ENCODE measurements around the gene LRP4. TPM values are rescaled to one million over a fixed set of nuclear protein-coding genes. Genes with fewer than 3 reads are reported as not detected.

Gene LRP4
- polyA plus RNA-seq, 3 donors, result 1.2 to 2.6 (median 2.0) TPM

GRCh38 chr11:46860218-46860617 lies 58.1 kb downstream of the LRP4 start:
- WGBS, 3 donors, result 77 to 82% (median 77%) methylated on average over 4 of the region's 4 CpGs
- H3K27ac ChIP-seq (ENCODE audit: low read depth, low read length), result no peak overlapping the region

GRCh38 chr11:46858920-46859546 lies 59.3 kb downstream of the LRP4 start:
- no peak overlapping the region for H3K27ac ChIP-seq (ENCODE audit: low read depth, low read length)
- 85 to 90% (median 89%) methylated on average over 12 of the region's 12 CpGs for WGBS, 3 donors

GRCh38 chr11:46857666-46858065 lies 60.7 kb downstream of the LRP4 start:
- 46 to 70% (median 54%) methylated on average over 4 of the region's 4 CpGs for WGBS, 3 donors
- no peak overlapping the region for H3K27ac ChIP-seq (ENCODE audit: low read depth, low read length)

GRCh38 chr11:46856605-46857343 lies 61.6 kb downstream of the LRP4 start:
- WGBS, 3 donors, result 56 to 73% (median 60%) methylated on average over 5 of the region's 5 CpGs
- no peak overlapping the region for H3K27ac ChIP-seq (ENCODE audit: low read depth, low read length)

- H3K27ac ChIP-seq (ENCODE audit: low read depth, low read length), result no peak overlapping the region
- WGBS, 3 donors, result 91 to 96% (median 95%) methylated on average over 2 of the region's 2 CpGs
These were observed 62.5 kb downstream of the LRP4 start for GRCh38 chr11:46855863-46856262.

GRCh38 chr11:46855167-46855566 lies 63.2 kb downstream of the LRP4 start:
- WGBS, 3 donors, result 90 to 93% (median 92%) methylated on average over 3 of the region's 3 CpGs
- H3K27ac ChIP-seq (ENCODE audit: low read depth, low read length), result no peak overlapping the region

- 50 to 79% (median 71%) methylated on average over 10 of the region's 10 CpGs for WGBS, 3 donors
These were observed 67.4 kb downstream of the LRP4 start for GRCh38 chr11:46850829-46851380.

GRCh38 chr11:46849631-46850030 lies 68.7 kb downstream of the LRP4 start:
- H3K27ac ChIP-seq (ENCODE audit: low read depth, low read length), result no peak overlapping the region
- WGBS, 3 donors, result 80 to 91% (median 90%) methylated on average over 1 of the region's 1 CpG

More at GRCh38 chr11:46850829-46851380, 67.4 kb downstream of the LRP4 start:
- H3K27ac ChIP-seq (ENCODE audit: low read depth, low read length), result no peak overlapping the region

- no peak overlapping the region for H3K27ac ChIP-seq (ENCODE audit: low read depth, low read length)
- WGBS, 3 donors, result 4 to 11% (median 7%) methylated on average over 6 of the region's 6 CpGs
These were observed 71.9 kb downstream of the LRP4 start for GRCh38 chr11:46846510-46846830.

- H3K27ac ChIP-seq (ENCODE audit: low read depth, low read length), result no peak within 1 kb of the TSS
- WGBS, 3 donors, result 0% methylated on average over 82 to 83 of the region's 83 CpGs
These were observed 72.4 kb downstream of the LRP4 start, which contains the start of gene CKAP5 for GRCh38 chr11:46845740-46846509. TSS of gene CKAP5 (minus strand) at chr11:46846280. CDS start at chr11:46821231, 25,049 bp downstream.

GRCh38 chr11:46845440-46845739 lies 73.0 kb downstream of the LRP4 start:
- H3K27ac ChIP-seq (ENCODE audit: low read depth, low read length), result no peak overlapping the region
- WGBS, 3 donors, result 0 to 1% (median 1%) methylated on average over 12 of the region's 12 CpGs

- no peak overlapping the region for H3K27ac ChIP-seq (ENCODE audit: low read depth, low read length)
These were observed 78.2 kb downstream of the LRP4 start for GRCh38 chr11:46840116-46840515.

- 92 to 95% (median 93%) methylated on average over 5 to 6 of the region's 6 CpGs for WGBS, 3 donors
- no peak overlapping the region for H3K27ac ChIP-seq (ENCODE audit: low read depth, low read length)
These were observed 79.8 kb downstream of the LRP4 start for GRCh38 chr11:46838501-46838900.

- H3K27ac ChIP-seq (ENCODE audit: low read depth, low read length), result no peak overlapping the region
These were observed 80.5 kb downstream of the LRP4 start for GRCh38 chr11:46837860-46838259.

- no peak overlapping the region for H3K27ac ChIP-seq (ENCODE audit: low read depth, low read length)
These were observed 81.5 kb downstream of the LRP4 start for GRCh38 chr11:46836870-46837269.

- WGBS, 3 donors, result 93 to 100% (median 94%) methylated on average over 1 of the region's 1 CpG
- no peak overlapping the region for H3K27ac ChIP-seq (ENCODE audit: low read depth, low read length)
These were observed 81.9 kb downstream of the LRP4 start for GRCh38 chr11:46836431-46836830.

- no peak overlapping the region for H3K27ac ChIP-seq (ENCODE audit: low read depth, low read length)
- 59 to 73% (median 73%) methylated on average over 3 of the region's 3 CpGs for WGBS, 3 donors
These were observed 82.5 kb downstream of the LRP4 start for GRCh38 chr11:46835897-46836296.

- 92 to 96% (median 92%) methylated on average over 4 of the region's 4 CpGs for WGBS, 3 donors
These were observed 83.5 kb downstream of the LRP4 start for GRCh38 chr11:46834821-46835220.

GRCh38 chr11:46832511-46833214 lies 85.7 kb downstream of the LRP4 start:
- no peak overlapping the region for H3K27ac ChIP-seq (ENCODE audit: low read depth, low read length)
- WGBS, 3 donors, result 85 to 95% (median 94%) methylated on average over 5 of the region's 5 CpGs

More at GRCh38 chr11:46834821-46835220, 83.5 kb downstream of the LRP4 start:
- no peak overlapping the region for H3K27ac ChIP-seq (ENCODE audit: low read depth, low read length)
